ENCODE data around the gene DDAH1.

The DDAH1 gene

GRCh38 chr1:85308833-85309350, 156.1 kb downstream of the DDAH1 start:
- Histone ChIP-seq H2AFZ (ENCODE audit: low read length, unreplicated experiment) (no peak overlapping the region), H3K27me3 (ENCODE audit: insufficient read depth, low read length) (no peaks in the 10 kb centered on the region), H3K4me3 (ENCODE audit: low read depth, low read length) (no peak overlapping the region), H3K79me2 (ENCODE audit: control insufficient read depth, insufficient read depth, low read length, unreplicated experiment) (no peaks in the 10 kb centered on the region), H3K27ac (ENCODE audit: low read depth, low read length) (no peak overlapping the region), H3K4me1 (ENCODE audit: control insufficient read depth, insufficient read depth, low read length, unreplicated experiment) (peaks cover 27% of the 10 kb centered on the region), H3K36me3 (ENCODE audit: insufficient read depth, low read length) (0 out of 2 replicates have a peak, but pooled peaks cover 3% of the 10 kb centered on the region)

- Histone ChIP-seq H3K27me3 (ENCODE audit: insufficient read depth, low read length) (no peaks in the 10 kb centered on the region), H3K4me1 (ENCODE audit: control insufficient read depth, insufficient read depth, low read length, unreplicated experiment) (peaks cover 21% of the 10 kb centered on the region), H3K36me3 (ENCODE audit: insufficient read depth, low read length) (0 out of 2 replicates have a peak, but pooled peaks cover 2% of the 10 kb centered on the region), H3K27ac (ENCODE audit: low read depth, low read length) (no peak overlapping the region), H3K4me3 (ENCODE audit: low read depth, low read length) (no peak overlapping the region), H2AFZ (ENCODE audit: low read length, unreplicated experiment) (no peak overlapping the region), H3K79me2 (ENCODE audit: control insufficient read depth, insufficient read depth, low read length, unreplicated experiment) (no peaks in the 10 kb centered on the region)
Observed at GRCh38 chr1:85307987-85308832, 156.7 kb downstream of the DDAH1 start.

GRCh38 chr1:85306236-85306635, 158.7 kb downstream of the DDAH1 start:
- Histone ChIP-seq H3K4me3 (ENCODE audit: low read depth, low read length) (no peak overlapping the region), H3K27me3 (ENCODE audit: insufficient read depth, low read length) (no peaks in the 10 kb centered on the region), H3K4me1 (ENCODE audit: control insufficient read depth, insufficient read depth, low read length, unreplicated experiment) (peaks cover 7% of the 10 kb centered on the region), H3K79me2 (ENCODE audit: control insufficient read depth, insufficient read depth, low read length, unreplicated experiment) (no peaks in the 10 kb centered on the region), H3K27ac (ENCODE audit: low read depth, low read length) (no peak overlapping the region), H2AFZ (ENCODE audit: low read length, unreplicated experiment) (no peak overlapping the region), H3K36me3 (ENCODE audit: insufficient read depth, low read length) (no peaks in the 10 kb centered on the region)

GRCh38 chr1:85303440-85304162, 161.4 kb downstream of the DDAH1 start:
- Histone ChIP-seq H3K27ac (ENCODE audit: low read depth, low read length) (no peak overlapping the region), H3K79me2 (ENCODE audit: control insufficient read depth, insufficient read depth, low read length, unreplicated experiment) (no peaks in the 10 kb centered on the region), H2AFZ (ENCODE audit: low read length, unreplicated experiment) (no peak overlapping the region), H3K36me3 (ENCODE audit: insufficient read depth, low read length) (no peaks in the 10 kb centered on the region), H3K27me3 (ENCODE audit: insufficient read depth, low read length) (no peaks in the 10 kb centered on the region), H3K4me1 (ENCODE audit: control insufficient read depth, insufficient read depth, low read length, unreplicated experiment) (peaks cover 10% of the 10 kb centered on the region), H3K4me3 (ENCODE audit: low read depth, low read length) (no peak overlapping the region)

- Histone ChIP-seq H3K27me3 (ENCODE audit: insufficient read depth, low read length) (no peaks in the 10 kb centered on the region), H3K27ac (ENCODE audit: low read depth, low read length) (no peak overlapping the region), H3K36me3 (ENCODE audit: insufficient read depth, low read length) (no peaks in the 10 kb centered on the region), H3K4me1 (ENCODE audit: control insufficient read depth, insufficient read depth, low read length, unreplicated experiment) (peaks cover 26% of the 10 kb centered on the region), H3K79me2 (ENCODE audit: control insufficient read depth, insufficient read depth, low read length, unreplicated experiment) (no peaks in the 10 kb centered on the region), H3K4me3 (ENCODE audit: low read depth, low read length) (no peak overlapping the region), H2AFZ (ENCODE audit: low read length, unreplicated experiment) (no peak overlapping the region)
Observed at GRCh38 chr1:85300140-85300539, 164.8 kb downstream of the DDAH1 start.

GRCh38 chr1:85297855-85298629, 166.9 kb downstream of the DDAH1 start:
- H2AFZ ChIP-seq (ENCODE audit: low read length, unreplicated experiment): no peak overlapping the region
- H3K4me1 ChIP-seq (ENCODE audit: control insufficient read depth, insufficient read depth, low read length, unreplicated experiment): peaks cover 26% of the 10 kb centered on the region
- no peaks in the 10 kb centered on the region for H3K27me3 ChIP-seq (ENCODE audit: insufficient read depth, low read length)
- H3K4me3 ChIP-seq (ENCODE audit: low read depth, low read length): peak overlapping the region; percentile 64
- peak overlapping the region; percentile 86 for H3K27ac ChIP-seq (ENCODE audit: low read depth, low read length)
- H3K79me2 ChIP-seq (ENCODE audit: control insufficient read depth, insufficient read depth, low read length, unreplicated experiment): no peaks in the 10 kb centered on the region
- no peaks in the 10 kb centered on the region for H3K36me3 ChIP-seq (ENCODE audit: insufficient read depth, low read length)

- Histone ChIP-seq H3K27me3 (ENCODE audit: insufficient read depth, low read length) (no peaks in the 10 kb centered on the region), H2AFZ (ENCODE audit: low read length, unreplicated experiment) (no peak overlapping the region), H3K4me1 (ENCODE audit: control insufficient read depth, insufficient read depth, low read length, unreplicated experiment) (peaks cover 26% of the 10 kb centered on the region), H3K79me2 (ENCODE audit: control insufficient read depth, insufficient read depth, low read length, unreplicated experiment) (no peaks in the 10 kb centered on the region), H3K4me3 (ENCODE audit: low read depth, low read length) (peak overlapping the region; percentile 64), H3K36me3 (ENCODE audit: insufficient read depth, low read length) (no peaks in the 10 kb centered on the region), H3K27ac (ENCODE audit: low read depth, low read length) (peak overlapping the region; percentile 86)
Observed at GRCh38 chr1:85297538-85297854, 167.5 kb downstream of the DDAH1 start.

GRCh38 chr1:85296980-85297379, 168.0 kb downstream of the DDAH1 start:
- peak overlapping the region; percentile 86 for H3K27ac ChIP-seq (ENCODE audit: low read depth, low read length)

GRCh38 chr1:85295654-85296053, 169.3 kb downstream of the DDAH1 start:
- Histone ChIP-seq H3K79me2 (ENCODE audit: control insufficient read depth, insufficient read depth, low read length, unreplicated experiment) (no peaks in the 10 kb centered on the region), H3K4me3 (ENCODE audit: low read depth, low read length) (no peak overlapping the region), H3K27ac (ENCODE audit: low read depth, low read length) (no peak overlapping the region), H3K4me1 (ENCODE audit: control insufficient read depth, insufficient read depth, low read length, unreplicated experiment) (peaks cover 36% of the 10 kb centered on the region), H2AFZ (ENCODE audit: low read length, unreplicated experiment) (no peak overlapping the region), H3K36me3 (ENCODE audit: insufficient read depth, low read length) (no peaks in the 10 kb centered on the region), H3K27me3 (ENCODE audit: insufficient read depth, low read length) (no peaks in the 10 kb centered on the region)

More at GRCh38 chr1:85296980-85297379, 168.0 kb downstream of the DDAH1 start:
- Histone ChIP-seq H3K36me3 (ENCODE audit: insufficient read depth, low read length) (no peaks in the 10 kb centered on the region), H3K4me1 (ENCODE audit: control insufficient read depth, insufficient read depth, low read length, unreplicated experiment) (peaks cover 26% of the 10 kb centered on the region), H2AFZ (ENCODE audit: low read length, unreplicated experiment) (no peak overlapping the region), H3K79me2 (ENCODE audit: control insufficient read depth, insufficient read depth, low read length, unreplicated experiment) (no peaks in the 10 kb centered on the region), H3K4me3 (ENCODE audit: low read depth, low read length) (peak overlapping the region; percentile 64; the same call in 1 of the 2 replicates), H3K27me3 (ENCODE audit: insufficient read depth, low read length) (no peaks in the 10 kb centered on the region)

GRCh38 chr1:85295006-85295431, 169.9 kb downstream of the DDAH1 start:
- Histone ChIP-seq H3K4me1 (ENCODE audit: control insufficient read depth, insufficient read depth, low read length, unreplicated experiment) (peaks cover 42% of the 10 kb centered on the region), H3K36me3 (ENCODE audit: insufficient read depth, low read length) (no peaks in the 10 kb centered on the region), H3K27ac (ENCODE audit: low read depth, low read length) (no peak overlapping the region)

More at GRCh38 chr1:85295006-85295431, 169.9 kb downstream of the DDAH1 start:
- H3K79me2 ChIP-seq (ENCODE audit: control insufficient read depth, insufficient read depth, low read length, unreplicated experiment): no peaks in the 10 kb centered on the region
- no peak overlapping the region for H2AFZ ChIP-seq (ENCODE audit: low read length, unreplicated experiment)
- no peaks in the 10 kb centered on the region for H3K27me3 ChIP-seq (ENCODE audit: insufficient read depth, low read length)
- H3K4me3 ChIP-seq (ENCODE audit: low read depth, low read length): no peak overlapping the region

Measured in ACC112 (cell line).